Suprapubic skin (tissue), 4 donors: ENCODE results near the gene OR4X2. TPM values are rescaled to one million over a fixed set of nuclear protein-coding genes. Genes with fewer than 3 reads are reported as not detected.

Experiments
- DNase-seq, 2 donors: peaks; one replicate each; pipeline ENCODE4 v3.0.0-alpha.2; 2019; ENCODE audit warnings: low spot score in 2 of 2
- H3K27ac ChIP-seq: fragments of 200-600 bp; sonication (generic); one replicate; pipeline ENCODE4 v1.5.1; 2019
- H3K27me3 ChIP-seq: fragments of 200-600 bp; sonication (generic); one replicate; pipeline ENCODE4 v1.5.1; 2019
- H3K36me3 ChIP-seq: fragments of 200-600 bp; sonication (generic); one replicate; pipeline ENCODE4 v1.5.1; 2019
- H3K4me1 ChIP-seq: fragments of 200-600 bp; sonication (generic); one replicate; pipeline ENCODE4 v1.5.1; 2019
- H3K4me3 ChIP-seq: fragments of 200-600 bp; sonication (generic); one replicate; pipeline ENCODE4 v1.5.1; 2019; ENCODE audit warnings: mild to moderate bottlenecking
- H3K9me3 ChIP-seq: fragments of 200-600 bp; sonication (generic); one replicate; pipeline ENCODE4 v1.5.1; 2019
- CTCF ChIP-seq, 2 donors: fragments of 200-600 bp in 1 of 2; fragments of 450-650 bp in 1 of 2; sonication (generic) in 1 of 2; IDR thresholded peaks; one replicate each; pipeline ENCODE4 v1.5.1; 2016 to 2019; ENCODE audit warnings: antibody characterized with exemption in 2 of 2, mild to moderate bottlenecking in 1 of 2, moderate library complexity in 1 of 2
- EP300 ChIP-seq: sonication (generic); formaldehyde crosslinking; IDR thresholded peaks from one replicate; pipeline ENCODE4 v1.6.1; 2017; ENCODE audit warnings: antibody characterized with exemption
- POLR2A ChIP-seq, 2 donors: fragments of 450-650 bp; IDR thresholded peaks; one replicate each; pipeline ENCODE4 v1.6.1; 2017; ENCODE audit warnings: antibody characterized with exemption in 2 of 2, mild to moderate bottlenecking in 2 of 2, moderate library complexity in 2 of 2
- POLR2AphosphoS5 ChIP-seq, 3 donors: sonication (generic); formaldehyde crosslinking; IDR thresholded peaks; one replicate each; pipeline ENCODE4 v1.6.1; 2017; ENCODE audit warnings: antibody characterized with exemption in 3 of 3
- WGBS: methylation state at CpG from one replicate; pipeline ENCODE4 v1.1.5; 2018; 5-methylcytosine and 5-hydroxymethylcytosine counted together
- total RNA-seq, 4 donors: library from RNA; depleted of rRNA; stranded (reverse); fragments of >200 nt; gene quantifications; one replicate each; pipeline ENCODE4 v1.1.0, GENCODE V29; 2016

The OR4X2 gene
- total RNA-seq, 4 donors from 2014 or later = not detected

GRCh38 chr11:48237727-48238126 lies 7.2 kb upstream of the OR4X2 start:
- DNase-seq = no peak
- no peak overlapping the region for H3K4me3 ChIP-seq
- no peak for TF ChIP-seq POLR2A (IDR thresholded peaks at IDR 0.05)
- TF ChIP-seq CTCF (IDR thresholded peaks at IDR 0.05) = no peak
- no peak for TF ChIP-seq POLR2AphosphoS5 (IDR thresholded peaks at IDR 0.05)
- TF ChIP-seq EP300 = no peak
- H3K27me3 ChIP-seq = no peaks in the 10 kb centered on the region
- no peak overlapping the region for H3K27ac ChIP-seq
- no peaks in the 10 kb centered on the region for H3K4me1 ChIP-seq
- 42% methylated on average over 3 of the region's 3 CpGs for WGBS
- peaks cover 8% of the 10 kb centered on the region for H3K9me3 ChIP-seq
- no peaks in the 10 kb centered on the region for H3K36me3 ChIP-seq

- DNase-seq = no peak
- TF ChIP-seq POLR2AphosphoS5 (IDR thresholded peaks at IDR 0.05) (no peak), POLR2A (IDR thresholded peaks at IDR 0.05) (no peak), CTCF (IDR thresholded peaks at IDR 0.05) (no peak), EP300 (no peak)
- peaks cover 4% of the 10 kb centered on the region for H3K9me3 ChIP-seq
- H3K36me3 ChIP-seq = no peaks in the 10 kb centered on the region
- H3K27ac ChIP-seq = no peak overlapping the region
- H3K27me3 ChIP-seq = no peaks in the 10 kb centered on the region
- 67% methylated on average over 3 of the region's 3 CpGs for WGBS
- no peak overlapping the region for H3K4me3 ChIP-seq
- H3K4me1 ChIP-seq = no peaks in the 10 kb centered on the region
These were observed 2.4 kb upstream of the OR4X2 start for GRCh38 chr11:48242501-48242900.

GRCh38 chr11:48248902-48249301 lies 4.0 kb downstream of the OR4X2 start:
- no peaks in the 10 kb centered on the region for H3K27me3 ChIP-seq
- no peaks in the 10 kb centered on the region for H3K4me1 ChIP-seq
- no peak for DNase-seq
- H3K27ac ChIP-seq = no peak overlapping the region
- TF ChIP-seq EP300 = no peak
- TF ChIP-seq POLR2AphosphoS5 (IDR thresholded peaks at IDR 0.05) = no peak
- no peak for TF ChIP-seq POLR2A (IDR thresholded peaks at IDR 0.05)
- no peaks in the 10 kb centered on the region for H3K36me3 ChIP-seq
- 87% methylated on average over 1 of the region's 1 CpG for WGBS
- peaks cover 21% of the 10 kb centered on the region for H3K9me3 ChIP-seq
- no peak overlapping the region for H3K4me3 ChIP-seq

- DNase-seq = no peak
- Histone ChIP-seq H3K27ac (no peak overlapping the region), H3K9me3 (no peaks in the 10 kb centered on the region), H3K4me1 (no peaks in the 10 kb centered on the region), H3K36me3 (no peaks in the 10 kb centered on the region), H3K4me3 (no peak overlapping the region), H3K27me3 (no peaks in the 10 kb centered on the region)
- 97% methylated on average over 2 of the region's 2 CpGs for WGBS
- TF ChIP-seq POLR2A (IDR thresholded peaks at IDR 0.05) (no peak), POLR2AphosphoS5 (IDR thresholded peaks at IDR 0.05) (no peak), CTCF (IDR thresholded peaks at IDR 0.05) (no peak), EP300 (no peak)
These were observed 16.7 kb downstream of the OR4X2 start for GRCh38 chr11:48261600-48261999.

- TF ChIP-seq POLR2A (IDR thresholded peaks at IDR 0.05) (no peak), CTCF (IDR thresholded peaks at IDR 0.05) (no peak), POLR2AphosphoS5 (IDR thresholded peaks at IDR 0.05) (no peak), EP300 (no peak)
- Histone ChIP-seq H3K4me1 (no peaks in the 10 kb centered on the region), H3K27me3 (no peaks in the 10 kb centered on the region), H3K9me3 (no peaks in the 10 kb centered on the region), H3K36me3 (no peaks in the 10 kb centered on the region), H3K4me3 (no peak within 1 kb of the TSS), H3K27ac (no peak within 1 kb of the TSS)
- no peak for DNase-seq
- WGBS = 41% methylated on average over 3 of the region's 3 CpGs
These were observed 18.6 kb downstream of the OR4X2 start, which contains the start of gene OR4X1 for GRCh38 chr11:48263423-48263911. Gene OR4X1 (plus strand): TSS chr11:48263861. CDS start chr11:48263861, 0 bp downstream.

- TF ChIP-seq EP300 = no peak
- TF ChIP-seq POLR2A (IDR thresholded peaks at IDR 0.05) = no peak
- Histone ChIP-seq H3K27me3 (no peaks in the 10 kb centered on the region), H3K4me1 (no peaks in the 10 kb centered on the region), H3K36me3 (no peaks in the 10 kb centered on the region), H3K4me3 (no peak overlapping the region), H3K27ac (no peak overlapping the region), H3K9me3 (no peaks in the 10 kb centered on the region)
- WGBS = 70% methylated on average over 3 of the region's 3 CpGs
- DNase-seq = no peak
These were observed 25.7 kb downstream of the OR4X2 start for GRCh38 chr11:48270621-48271020.
